Panc1 (cell line): ENCODE results near the gene OR52B6. TPM values are rescaled to one million over a fixed set of nuclear protein-coding genes. Genes with fewer than 3 reads are reported as not detected.

Source experiments
- ATAC-seq: fragments of 200-7000 bp; cut with Tn5 transposase; 2 replicates; pipeline ENCODE4 v1.9.1; 2020; ENCODE audit warnings: mild to moderate bottlenecking, moderate library complexity
- BruUV-seq: library from RNA; stranded (reverse); fragments of 400-500 nt; replicated peaks from 2 replicates; lab custom pipeline; 2021; lab: Mats Ljungman, UMichigan
- CTCF ChIA-PET: fragments of 300-600 bp; sonication (Branson Sonifier 250); formaldehyde crosslinking; loops from one replicate; lab custom pipeline; 2022; ENCODE audit warnings: antibody characterized with exemption; lab: Charles Lee
- POLR2A ChIA-PET: fragments of 300-600 bp; sonication (Branson Sonifier 250); formaldehyde crosslinking; loops from one replicate; lab custom pipeline; 2022; ENCODE audit warnings: antibody characterized with exemption; lab: Charles Lee
- DNase-seq: peaks from one replicate; pipeline ENCODE4 v3.0.0-alpha.2; 2010; ENCODE audit warnings: low read depth, low spot score
- H3K27ac ChIP-seq: 2 replicates; pipeline ENCODE4 v1.5.1; 2011; ENCODE audit warnings: mild to moderate bottlenecking, low read length, inconsistent platforms
- H3K27me3 ChIP-seq: fragments of 200-500 bp; sonication (Bioruptor generic); 2 replicates; pipeline ENCODE4 v1.6.0; 2014; ENCODE audit warnings: low read length, inconsistent platforms; ENCODE audit not compliant: control insufficient read depth, insufficient read depth
- H3K36me3 ChIP-seq: fragments of 200-500 bp; sonication (Bioruptor generic); 2 replicates; pipeline ENCODE4 v1.5.1; 2014; ENCODE audit warnings: inconsistent platforms, mild to moderate bottlenecking, low read length, moderate library complexity; ENCODE audit not compliant: control insufficient read depth, insufficient read depth
- H3K4me1 ChIP-seq: 2 replicates; pipeline ENCODE4 v1.5.1; 2011; ENCODE audit warnings: inconsistent platforms, mild to moderate bottlenecking, low read length, moderate library complexity; ENCODE audit not compliant: control insufficient read depth, insufficient read depth
- H3K4me3 ChIP-seq, 2 experiments: 2 replicates each; pipeline ENCODE4 v1.5.1; 2011 to 2012; ENCODE audit warnings: low read depth in 2 of 2, low read length in 2 of 2, mild to moderate bottlenecking in 2 of 2, inconsistent platforms in 1 of 2, moderate library complexity in 1 of 2
- H3K9me3 ChIP-seq: fragments of 200-500 bp; sonication (Bioruptor generic); 2 replicates; pipeline ENCODE4 v1.5.1; 2014; ENCODE audit warnings: low read depth, mild to moderate bottlenecking, inconsistent platforms, low read length, moderate library complexity; ENCODE audit not compliant: control insufficient read depth, insufficient read depth
- CTCF ChIP-seq: fragments of 450-650 bp; IDR thresholded peaks from 2 replicates; pipeline ENCODE4 v1.5.1; 2017; ENCODE audit warnings: mild to moderate bottlenecking
- POLR2AphosphoS5 ChIP-seq: IDR thresholded peaks from 2 replicates; pipeline ENCODE4 v1.6.1; 2012; ENCODE audit warnings: mild to moderate bottlenecking, low read depth, low read length, moderate library complexity
- REST ChIP-seq, 2 experiments: IDR thresholded peaks; 2 replicates each; pipeline ENCODE4 v1.6.1; 2011 to 2012; ENCODE audit warnings: low read depth in 2 of 2, control low read depth in 1 of 2, low read length in 1 of 2, mild to moderate bottlenecking in 1 of 2, moderate library complexity in 1 of 2; ENCODE audit not compliant: insufficient read depth in 1 of 2
- SIN3A ChIP-seq: IDR thresholded peaks from 2 replicates; pipeline ENCODE4 v1.6.1; 2012; ENCODE audit warnings: low read depth, mild to moderate bottlenecking, low read length, moderate library complexity, borderline replicate concordance; ENCODE audit not compliant: insufficient read depth
- TCF7L2 ChIP-seq: IDR thresholded peaks from 2 replicates; pipeline ENCODE4 v1.6.1; 2011; ENCODE audit warnings: mild to moderate bottlenecking, low read depth, low read length, inconsistent platforms
- in situ Hi-C: cut with HindIII; loops from 2 replicates; pipeline ENCODE4 v1.10.0; 2016; ENCODE audit warnings: low sequenced_read_pairs, low pct_unique_long_range_greater_than_20kb
- intact Hi-C: fragments of 100-400 bp; cut with micrococcal nuclease; formaldehyde crosslinking; loops from one replicate; pipeline ENCODE4 v1.10.0; 2022; ENCODE audit not compliant: unreplicated experiment
- total RNA-seq: library from RNA; stranded (reverse); gene quantifications from one replicate; pipeline ENCODE4 v1.2.1, GENCODE V29; 2021; ENCODE audit not compliant: unreplicated experiment

The OR52B6 gene
- total RNA-seq, 1 experiment from 2014 or later = not detected

- TF ChIP-seq REST (IDR thresholded peaks at IDR 0.05; ENCODE audit: insufficient read depth in 1 of 2, low read depth in 2 of 2, low read length in 1 of 2) (no peak), POLR2AphosphoS5 (no peak), TCF7L2 (no peak), SIN3A (no peak), CTCF (no peak)
- in situ Hi-C loops (no loop called here), intact Hi-C loops (no loop called here)
- Histone ChIP-seq H3K4me3 (no peak overlapping the region), H3K4me1 (peaks cover 6% of the 10 kb centered on the region), H3K9me3 (no peaks in the 10 kb centered on the region), H3K27me3 (no peaks in the 10 kb centered on the region), H3K36me3 (no peaks in the 10 kb centered on the region), H3K27ac (no peak overlapping the region)
- ChIA-PET CTCF (no interaction called here), POLR2A (no interaction called here)
- ATAC-seq (no peak), DNase-seq (no peak)
- BruUV-seq = no TSS peak
Observed at GRCh38 chr11:5626196-5626595, 45.5 kb downstream of the OR52B6 start.

GRCh38 chr11:5631417-5631816 is 50.7 kb downstream of the OR52B6 start:
- POLR2A ChIA-PET = no interaction called here
- ATAC-seq = no peak

More at GRCh38 chr11:5631417-5631816, 50.7 kb downstream of the OR52B6 start:
- H3K27ac ChIP-seq = no peak overlapping the region
- no peaks in the 10 kb centered on the region for H3K36me3 ChIP-seq
- no peak overlapping the region for H3K4me3 ChIP-seq
- H3K9me3 ChIP-seq = no peaks in the 10 kb centered on the region
- in situ Hi-C loops (no loop called here), intact Hi-C loops (no loop called here)
- no peaks in the 10 kb centered on the region for H3K4me1 ChIP-seq
- TF ChIP-seq SIN3A = no peak
- TF ChIP-seq POLR2AphosphoS5 = no peak
- no peak for TF ChIP-seq TCF7L2
- TF ChIP-seq REST (IDR thresholded peaks at IDR 0.05; ENCODE audit: insufficient read depth in 1 of 2, low read depth in 2 of 2, low read length in 1 of 2) = no peak
- no peak for TF ChIP-seq CTCF
- no TSS peak for BruUV-seq
- DNase-seq = no peak
- CTCF ChIA-PET = no interaction called here
- H3K27me3 ChIP-seq = no peaks in the 10 kb centered on the region

Other genes with a start within 250 kb of the OR52B6 start
- gene OR51B5, start 237.4 kb upstream of the OR52B6 start, total RNA-seq = not detected
- gene OR51B6, start 229.4 kb upstream of the OR52B6 start, total RNA-seq = not detected
- gene OR51M1, start 197.1 kb upstream of the OR52B6 start, total RNA-seq = not detected
- gene OR51Q1, start 158.8 kb upstream of the OR52B6 start, total RNA-seq = not detected
- not detected for gene OR51I1, start 139.4 kb upstream of the OR52B6 start, total RNA-seq
- gene OR51I2, start 131.6 kb upstream of the OR52B6 start, total RNA-seq = not detected
- not detected for gene OR52D1, start 92.2 kb upstream of the OR52B6 start, total RNA-seq
- not detected for gene UBQLN3, start 70.9 kb upstream of the OR52B6 start, total RNA-seq
- gene UBQLNL, start 64.2 kb upstream of the OR52B6 start, total RNA-seq = 0.72 TPM
- gene OR52H1, start 32.3 kb upstream of the OR52B6 start, total RNA-seq = 0.15 TPM
- gene TRIM6, start 15.8 kb downstream of the OR52B6 start, total RNA-seq = 53.8 TPM
- gene TRIM34, start 44.1 kb downstream of the OR52B6 start, total RNA-seq = 1.5 TPM
- gene TRIM5, start 104.2 kb downstream of the OR52B6 start, total RNA-seq = 56.1 TPM
- 1.4 TPM for gene TRIM22, start 108.9 kb downstream of the OR52B6 start, total RNA-seq
- not detected for gene OR56B1, start 155.6 kb downstream of the OR52B6 start, total RNA-seq
- not detected for gene OR52N4, start 173.4 kb downstream of the OR52B6 start, total RNA-seq
- gene OR52N5, start 202.5 kb downstream of the OR52B6 start, total RNA-seq = not detected
- not detected for gene OR52N1, start 210.4 kb downstream of the OR52B6 start, total RNA-seq
- not detected for gene OR52N2, start 228.0 kb downstream of the OR52B6 start, total RNA-seq